HEK293 (cell line): ENCODE results near the gene MRPL28.

Experiments
- CTCF ChIA-PET: fragments of 350-600 bp; formaldehyde crosslinking; extraction: SDS; loops from one replicate; lab custom pipeline; 2021; ENCODE audit warnings: antibody characterized with exemption; lab: Yijun Ruan, JAX
- POLR2A ChIA-PET: fragments of 300-600 bp; formaldehyde crosslinking; extraction: SDS; loops from one replicate; lab custom pipeline; 2020; ENCODE audit warnings: antibody characterized with exemption, inconsistent platforms; lab: Yijun Ruan, JAX
- H3K27ac ChIP-seq: fragments of 200-500 bp; sonication (Bioruptor generic); 2 replicates; pipeline ENCODE4 v1.5.1; 2014; ENCODE audit warnings: low read depth, low read length, control low read depth, inconsistent platforms; ENCODE audit errors: extremely low read depth
- H3K36me3 ChIP-seq, 2 experiments: fragments of 200-500 bp in 1 of 2; sonication (Bioruptor generic) in 1 of 2; 1 replicate in 1 of 2; 2 replicates in 1 of 2; pipeline ENCODE4 v1.5.1; 2014 to 2017; ENCODE audit warnings: inconsistent platforms in 2 of 2, low read length in 2 of 2; ENCODE audit not compliant: control insufficient read depth in 2 of 2, insufficient read depth in 1 of 2
- H3K4me1 ChIP-seq: fragments of 200-500 bp; sonication (Bioruptor generic); 2 replicates; pipeline ENCODE4 v1.5.1; 2014; ENCODE audit warnings: mild to moderate bottlenecking, low read length, inconsistent platforms; ENCODE audit not compliant: control insufficient read depth, insufficient read depth
- H3K4me3 ChIP-seq: 2 replicates; pipeline ENCODE4 v1.5.1; 2011; ENCODE audit warnings: low read depth, mild to moderate bottlenecking, control low read depth, low read length, moderate library complexity
- H3K9me3 ChIP-seq: fragments of 200-500 bp; sonication (Bioruptor generic); 2 replicates; pipeline ENCODE4 v1.5.1; 2014; ENCODE audit warnings: low read depth, low read length, inconsistent platforms; ENCODE audit not compliant: control insufficient read depth, insufficient read depth
- BCL11A ChIP-seq: fragments of 450-650 bp; formaldehyde crosslinking; IDR thresholded peaks from 2 replicates; pipeline ENCODE4 v1.5.1; 2016; ENCODE audit warnings: low read depth, missing biosample characterization, missing genetic modification characterization
- GFI1B ChIP-seq: fragments of 450-650 bp; formaldehyde crosslinking; IDR thresholded peaks from 2 replicates; pipeline ENCODE4 v1.5.1; 2016; ENCODE audit warnings: missing biosample characterization, missing genetic modification characterization
- GLI2 ChIP-seq: fragments of 450-650 bp; formaldehyde crosslinking; IDR thresholded peaks from 2 replicates; pipeline ENCODE4; 2017; ENCODE audit warnings: missing biosample characterization, missing genetic modification characterization, low read depth, borderline replicate concordance
- HIC1 ChIP-seq: fragments of 450-650 bp; formaldehyde crosslinking; IDR thresholded peaks from 2 replicates; pipeline ENCODE4 v1.5.1; 2016; ENCODE audit warnings: missing biosample characterization, missing genetic modification characterization
- KLF7 ChIP-seq: fragments of 450-650 bp; formaldehyde crosslinking; IDR thresholded peaks from 2 replicates; pipeline ENCODE4 v1.5.1; 2016; ENCODE audit warnings: missing biosample characterization, missing genetic modification characterization, borderline replicate concordance
- KLF9 ChIP-seq: fragments of 450-650 bp; formaldehyde crosslinking; IDR thresholded peaks from 2 replicates; pipeline ENCODE4 v1.5.1; 2016; ENCODE audit warnings: missing biosample characterization, missing genetic modification characterization, low read depth
- PATZ1 ChIP-seq: fragments of 450-650 bp; formaldehyde crosslinking; IDR thresholded peaks from 2 replicates; pipeline ENCODE4 v1.5.1; 2016; ENCODE audit warnings: missing biosample characterization, missing genetic modification characterization
- PRDM10 ChIP-seq: fragments of 450-650 bp; formaldehyde crosslinking; IDR thresholded peaks from 2 replicates; pipeline ENCODE4 v1.5.1; 2016; ENCODE audit warnings: missing biosample characterization, missing genetic modification characterization
- SCRT1 ChIP-seq: fragments of 450-650 bp; formaldehyde crosslinking; IDR thresholded peaks from 2 replicates; pipeline ENCODE4 v1.5.1; 2016; ENCODE audit warnings: missing biosample characterization, missing genetic modification characterization, borderline replicate concordance
- TCF7L2 ChIP-seq: IDR thresholded peaks from 2 replicates; pipeline ENCODE4 v1.6.1; 2011; ENCODE audit warnings: low read depth, mild to moderate bottlenecking, inconsistent platforms, low read length, moderate library complexity, borderline replicate concordance
- ZBTB10 ChIP-seq: fragments of 450-650 bp; formaldehyde crosslinking; IDR thresholded peaks from 2 replicates; pipeline ENCODE4 v1.5.1; 2016; ENCODE audit warnings: missing biosample characterization, missing genetic modification characterization
- ZBTB11 ChIP-seq: fragments of 450-650 bp; formaldehyde crosslinking; conservative IDR thresholded peaks from 2 replicates; pipeline ENCODE4 v1.5.1; 2016; ENCODE audit warnings: low read depth, missing biosample characterization, missing genetic modification characterization
- ZBTB17 ChIP-seq: fragments of 450-650 bp; formaldehyde crosslinking; IDR thresholded peaks from 2 replicates; pipeline ENCODE4 v1.5.1; 2016; ENCODE audit warnings: missing biosample characterization, missing genetic modification characterization
- ZNF169 ChIP-seq: fragments of 450-650 bp; formaldehyde crosslinking; IDR thresholded peaks from 2 replicates; pipeline ENCODE4 v1.5.1; 2016; ENCODE audit warnings: missing biosample characterization, missing genetic modification characterization
- ZNF248 ChIP-seq: fragments of 450-650 bp; formaldehyde crosslinking; IDR thresholded peaks from 2 replicates; pipeline ENCODE4 v1.5.1; 2017; ENCODE audit warnings: missing biosample characterization, missing genetic modification characterization
- ZNF398 ChIP-seq: fragments of 450-650 bp; formaldehyde crosslinking; IDR thresholded peaks from 2 replicates; pipeline ENCODE4 v1.5.1; 2017; ENCODE audit warnings: missing biosample characterization, missing genetic modification characterization
- ZNF404 ChIP-seq: fragments of 450-650 bp; formaldehyde crosslinking; IDR thresholded peaks from 2 replicates; pipeline ENCODE4 v1.5.1; 2017; ENCODE audit warnings: missing biosample characterization, missing genetic modification characterization

MRPL28 gene

GRCh38 chr16:401468-402348, 31.4 kb upstream of the MRPL28 start, which contains the start of gene DECR2 (continued):
- TF ChIP-seq PATZ1 (tag by site-specific recombination), result peak; percentile 71
- TF ChIP-seq ZNF248 (tag by site-specific recombination), result no peak
- no peak for TF ChIP-seq GLI2
- TF ChIP-seq TCF7L2, result no peak
- no peak for TF ChIP-seq ZNF404 (tag by site-specific recombination)
- peak; percentile 48 for TF ChIP-seq KLF9 (tag by site-specific recombination)
- peak; percentile 79 for TF ChIP-seq ZNF398 (tag by site-specific recombination)
- no peak for TF ChIP-seq ZNF169 (tag by site-specific recombination)

- ChIA-PET CTCF (interaction anchor here (0.6 to 1.3 kb wide), 5 partner anchors 8 to 186 kb away, joined by 3 to 5 read pairs (median 4); no protein-coding TSS in a partner anchor), POLR2A (interaction anchor here (0.7 to 1.1 kb wide), 3 partner anchors 27 to 284 kb away, joined by 3 to 5 read pairs (median 3); partner anchors contain the start of genes CAPN15 and JMJD8)
- H3K27ac ChIP-seq, result peak overlapping the region; percentile 90; the same call in 1 of the 2 replicates
- H3K9me3 ChIP-seq, result no peaks in the 10 kb centered on the region
- H3K4me1 ChIP-seq, result no peaks in the 10 kb centered on the region
- H3K36me3 ChIP-seq, result peaks cover 0 to 27% of the 10 kb centered on the region in 2 experiments; a peak in 2 of 3 replicates
- H3K4me3 ChIP-seq, result no peak overlapping the region
- TF ChIP-seq SCRT1 (tag by site-specific recombination) (no peak), ZBTB17 (tag by site-specific recombination) (peak; percentile 64), ZBTB10 (0 out of 2 replicates have a peak, but pooled peaks have one; percentile 6), HIC1 (tag by site-specific recombination) (peak; percentile 61; the same call in 1 of the 2 replicates), PRDM10 (peak; percentile 68), GFI1B (tag by site-specific recombination) (no peak), KLF7 (tag by site-specific recombination) (no peak), ZBTB11 (tag by site-specific recombination) (no peak), BCL11A (tag by site-specific recombination) (peak; percentile 20; the same call in 1 of the 2 replicates)
Observed at GRCh38 chr16:400061-400591, 29.8 kb upstream of the MRPL28 start.
